Suprapubic skin (tissue), 4 donors: ENCODE data around the gene IFT74. TPM values are rescaled to one million over a fixed set of nuclear protein-coding genes. Genes with fewer than 3 reads are reported as not detected.

Experiments
- DNase-seq, 2 donors: peaks; one replicate each; pipeline ENCODE4 v3.0.0-alpha.2; 2019; ENCODE audit warnings: low spot score in 2 of 2
- H3K27ac ChIP-seq: fragments of 200-600 bp; sonication (generic); one replicate; pipeline ENCODE4 v1.5.1; 2019
- H3K27me3 ChIP-seq: fragments of 200-600 bp; sonication (generic); one replicate; pipeline ENCODE4 v1.5.1; 2019
- H3K36me3 ChIP-seq: fragments of 200-600 bp; sonication (generic); one replicate; pipeline ENCODE4 v1.5.1; 2019
- H3K4me1 ChIP-seq: fragments of 200-600 bp; sonication (generic); one replicate; pipeline ENCODE4 v1.5.1; 2019
- H3K4me3 ChIP-seq: fragments of 200-600 bp; sonication (generic); one replicate; pipeline ENCODE4 v1.5.1; 2019; ENCODE audit warnings: mild to moderate bottlenecking
- H3K9me3 ChIP-seq: fragments of 200-600 bp; sonication (generic); one replicate; pipeline ENCODE4 v1.5.1; 2019
- EP300 ChIP-seq: sonication (generic); formaldehyde crosslinking; IDR thresholded peaks from one replicate; pipeline ENCODE4 v1.6.1; 2017; ENCODE audit warnings: antibody characterized with exemption
- POLR2A ChIP-seq, 2 donors: fragments of 450-650 bp; IDR thresholded peaks; one replicate each; pipeline ENCODE4 v1.6.1; 2017; ENCODE audit warnings: antibody characterized with exemption in 2 of 2, mild to moderate bottlenecking in 2 of 2, moderate library complexity in 2 of 2
- POLR2AphosphoS5 ChIP-seq, 3 donors: sonication (generic); formaldehyde crosslinking; IDR thresholded peaks; one replicate each; pipeline ENCODE4 v1.6.1; 2017; ENCODE audit warnings: antibody characterized with exemption in 3 of 3
- WGBS: methylation state at CpG from one replicate; pipeline ENCODE4 v1.1.5; 2018; 5-methylcytosine and 5-hydroxymethylcytosine counted together
- total RNA-seq, 4 donors: library from RNA; depleted of rRNA; stranded (reverse); fragments of >200 nt; gene quantifications; one replicate each; pipeline ENCODE4 v1.1.0, GENCODE V29; 2016
- TF ChIP-seq, protein P1 (sequence below), 2 donors: fragments of 200-600 bp in 1 of 2; fragments of 450-650 bp in 1 of 2; sonication (generic) in 1 of 2; IDR thresholded peaks; one replicate each; pipeline ENCODE4 v1.5.1; 2016 to 2019; ENCODE audit warnings: antibody characterized with exemption in 2 of 2, mild to moderate bottlenecking in 1 of 2, moderate library complexity in 1 of 2

Gene IFT74
- total RNA-seq, 4 donors from 2014 or later: 8.2 to 19.4 (median 11.1) TPM

DNA sequence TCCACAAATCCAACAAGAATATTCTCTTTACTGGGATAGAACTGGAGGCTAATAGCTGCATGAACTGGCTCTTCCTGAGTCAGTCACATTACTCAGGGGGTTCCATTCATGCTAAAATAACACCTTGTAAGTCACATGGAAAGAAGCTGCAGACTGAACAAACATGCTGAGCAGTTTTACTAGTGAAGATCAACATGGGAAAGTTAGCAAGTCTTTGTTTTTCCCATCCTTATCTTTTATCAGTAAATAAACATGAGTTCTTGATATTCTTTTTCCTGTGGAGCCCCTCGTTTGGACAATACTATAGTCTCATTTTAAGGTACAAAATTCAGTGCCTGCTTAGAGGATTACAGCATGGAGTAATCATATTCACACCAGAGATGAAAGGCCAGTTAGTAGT lies 109.1 kb downstream of the IFT74 start:
- DNase-seq: no peak
- WGBS: 70% methylated on average over 1 of the region's 1 CpG
- H3K4me3 ChIP-seq: no peak overlapping the region

DNA sequence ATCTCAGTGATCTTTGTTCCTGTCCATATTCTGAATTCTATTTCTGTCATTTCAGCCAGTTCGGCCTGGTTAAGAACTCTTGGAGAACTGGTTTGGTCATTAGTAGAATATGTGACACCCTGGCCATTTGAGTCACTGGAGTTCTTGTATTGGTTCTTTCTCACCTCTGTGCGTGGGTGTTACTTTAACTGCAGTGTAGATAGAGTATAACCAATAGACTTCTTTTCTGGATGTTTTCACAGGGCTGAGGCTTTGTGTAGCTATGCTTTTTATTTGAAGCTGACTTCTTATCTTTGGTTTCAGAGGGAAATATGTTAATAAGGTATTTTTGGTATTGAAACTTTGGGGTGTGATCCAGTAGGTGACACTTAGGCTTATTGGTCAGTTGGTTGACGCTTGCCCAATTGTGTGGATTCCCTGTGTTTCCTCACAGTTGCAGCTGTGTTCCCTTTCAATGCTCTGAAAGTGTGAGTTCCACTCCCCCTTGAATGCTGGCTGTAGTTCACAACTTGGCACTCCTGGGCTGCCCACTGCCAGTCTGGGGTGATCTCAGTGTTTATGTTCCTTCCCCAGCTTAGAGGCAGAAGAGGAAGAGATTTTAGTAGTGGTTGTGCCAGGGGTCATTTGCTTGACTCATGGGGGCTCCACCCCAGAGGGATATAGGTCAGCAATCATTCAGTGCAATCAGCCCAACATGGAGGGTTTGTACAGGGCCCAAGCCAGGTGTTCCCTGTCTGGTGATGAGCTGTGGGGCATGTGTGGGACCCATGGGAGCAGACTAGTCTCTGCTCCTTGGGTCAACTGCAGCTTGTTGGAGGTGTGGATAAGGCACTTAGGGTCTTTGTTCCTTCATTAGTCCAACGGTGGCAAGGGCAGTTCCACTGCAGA lies 117.9 kb downstream of the IFT74 start:
- no peak overlapping the region for H3K27ac ChIP-seq
- no peak overlapping the region for H3K4me3 ChIP-seq
- H3K36me3 ChIP-seq: peaks cover 8% of the 10 kb centered on the region
- no peaks in the 10 kb centered on the region for H3K27me3 ChIP-seq
- no peaks in the 10 kb centered on the region for H3K9me3 ChIP-seq
- H3K4me1 ChIP-seq: no peaks in the 10 kb centered on the region
- WGBS: 79% methylated on average over 3 of the region's 4 CpGs
- TF ChIP-seq POLR2AphosphoS5 (IDR thresholded peaks at IDR 0.05): no peak
- TF ChIP-seq, protein P1, sequence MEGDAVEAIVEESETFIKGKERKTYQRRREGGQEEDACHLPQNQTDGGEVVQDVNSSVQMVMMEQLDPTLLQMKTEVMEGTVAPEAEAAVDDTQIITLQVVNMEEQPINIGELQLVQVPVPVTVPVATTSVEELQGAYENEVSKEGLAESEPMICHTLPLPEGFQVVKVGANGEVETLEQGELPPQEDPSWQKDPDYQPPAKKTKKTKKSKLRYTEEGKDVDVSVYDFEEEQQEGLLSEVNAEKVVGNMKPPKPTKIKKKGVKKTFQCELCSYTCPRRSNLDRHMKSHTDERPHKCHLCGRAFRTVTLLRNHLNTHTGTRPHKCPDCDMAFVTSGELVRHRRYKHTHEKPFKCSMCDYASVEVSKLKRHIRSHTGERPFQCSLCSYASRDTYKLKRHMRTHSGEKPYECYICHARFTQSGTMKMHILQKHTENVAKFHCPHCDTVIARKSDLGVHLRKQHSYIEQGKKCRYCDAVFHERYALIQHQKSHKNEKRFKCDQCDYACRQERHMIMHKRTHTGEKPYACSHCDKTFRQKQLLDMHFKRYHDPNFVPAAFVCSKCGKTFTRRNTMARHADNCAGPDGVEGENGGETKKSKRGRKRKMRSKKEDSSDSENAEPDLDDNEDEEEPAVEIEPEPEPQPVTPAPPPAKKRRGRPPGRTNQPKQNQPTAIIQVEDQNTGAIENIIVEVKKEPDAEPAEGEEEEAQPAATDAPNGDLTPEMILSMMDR (IDR thresholded peaks at IDR 0.05): no peak
- TF ChIP-seq POLR2A (IDR thresholded peaks at IDR 0.05): no peak
- TF ChIP-seq EP300: no peak
- DNase-seq: no peak

More for the DNA sequence above, 109.1 kb downstream of the IFT74 start:
- TF ChIP-seq EP300 (no peak), POLR2A (IDR thresholded peaks at IDR 0.05) (no peak), POLR2AphosphoS5 (IDR thresholded peaks at IDR 0.05) (no peak)
- TF ChIP-seq, protein P1 (IDR thresholded peaks at IDR 0.05): no peak
- H3K27me3 ChIP-seq: no peaks in the 10 kb centered on the region
- no peaks in the 10 kb centered on the region for H3K4me1 ChIP-seq
- no peaks in the 10 kb centered on the region for H3K9me3 ChIP-seq
- no peak overlapping the region for H3K27ac ChIP-seq
- H3K36me3 ChIP-seq: peaks cover 6% of the 10 kb centered on the region

DNA sequence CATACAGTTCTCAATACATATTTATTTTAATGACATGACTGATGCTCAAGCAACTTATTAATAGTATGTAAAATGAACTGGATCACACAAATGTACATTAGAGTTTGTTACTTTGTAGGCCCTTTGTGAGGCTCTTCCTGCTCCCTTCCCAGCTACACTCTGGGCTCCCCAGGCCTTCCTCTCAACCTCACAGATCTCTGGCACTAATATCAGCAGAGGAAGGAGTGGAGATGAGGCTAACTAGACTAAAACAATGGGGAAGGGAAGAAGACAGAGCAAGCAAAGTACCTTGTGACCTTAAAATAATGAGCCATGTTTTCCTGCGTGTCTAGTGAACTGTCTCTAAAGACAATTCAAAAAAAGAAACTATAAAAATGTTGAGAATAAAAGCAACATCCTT lies 122.5 kb downstream of the IFT74 start:
- Histone ChIP-seq H3K36me3 (peaks cover 6% of the 10 kb centered on the region), H3K4me3 (no peak overlapping the region), H3K27me3 (no peaks in the 10 kb centered on the region), H3K4me1 (no peaks in the 10 kb centered on the region), H3K27ac (no peak overlapping the region), H3K9me3 (no peaks in the 10 kb centered on the region)
- DNase-seq: no peak
- WGBS: 81% methylated on average over 1 of the region's 1 CpG
- TF ChIP-seq, protein P1 (IDR thresholded peaks at IDR 0.05): no peak
- no peak for TF ChIP-seq EP300
- TF ChIP-seq POLR2AphosphoS5 (IDR thresholded peaks at IDR 0.05): no peak
- no peak for TF ChIP-seq POLR2A (IDR thresholded peaks at IDR 0.05)

DNA sequence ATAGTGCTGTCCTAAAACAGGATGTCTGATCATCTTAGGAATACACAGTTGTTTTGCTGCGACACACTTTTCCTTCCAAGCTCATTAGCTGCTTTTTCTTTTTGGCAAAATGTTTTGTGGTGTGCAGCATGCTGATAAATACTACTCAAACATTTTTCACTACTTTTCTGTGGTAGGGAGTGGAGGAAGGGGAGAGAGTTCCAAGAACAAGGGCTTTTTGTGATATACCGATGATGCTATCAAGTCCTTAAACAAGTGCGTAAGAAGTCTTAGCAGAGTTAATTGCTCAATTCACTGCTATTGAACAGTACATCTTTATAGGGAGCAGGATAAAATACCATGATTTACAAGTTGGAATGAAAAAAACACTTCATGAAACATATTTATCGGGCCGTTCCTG lies 129.2 kb downstream of the IFT74 start:
- TF ChIP-seq POLR2A (IDR thresholded peaks at IDR 0.05): no peak
- TF ChIP-seq POLR2AphosphoS5 (IDR thresholded peaks at IDR 0.05): no peak
- TF ChIP-seq, protein P1 (IDR thresholded peaks at IDR 0.05): no peak
- no peak for TF ChIP-seq EP300
- no peaks in the 10 kb centered on the region for H3K36me3 ChIP-seq
- DNase-seq: no peak
- H3K4me1 ChIP-seq: no peaks in the 10 kb centered on the region
- H3K27ac ChIP-seq: no peak overlapping the region
- H3K9me3 ChIP-seq: no peaks in the 10 kb centered on the region
- H3K4me3 ChIP-seq: no peak overlapping the region
- 80% methylated on average over 5 of the region's 5 CpGs for WGBS
- no peaks in the 10 kb centered on the region for H3K27me3 ChIP-seq

DNA sequence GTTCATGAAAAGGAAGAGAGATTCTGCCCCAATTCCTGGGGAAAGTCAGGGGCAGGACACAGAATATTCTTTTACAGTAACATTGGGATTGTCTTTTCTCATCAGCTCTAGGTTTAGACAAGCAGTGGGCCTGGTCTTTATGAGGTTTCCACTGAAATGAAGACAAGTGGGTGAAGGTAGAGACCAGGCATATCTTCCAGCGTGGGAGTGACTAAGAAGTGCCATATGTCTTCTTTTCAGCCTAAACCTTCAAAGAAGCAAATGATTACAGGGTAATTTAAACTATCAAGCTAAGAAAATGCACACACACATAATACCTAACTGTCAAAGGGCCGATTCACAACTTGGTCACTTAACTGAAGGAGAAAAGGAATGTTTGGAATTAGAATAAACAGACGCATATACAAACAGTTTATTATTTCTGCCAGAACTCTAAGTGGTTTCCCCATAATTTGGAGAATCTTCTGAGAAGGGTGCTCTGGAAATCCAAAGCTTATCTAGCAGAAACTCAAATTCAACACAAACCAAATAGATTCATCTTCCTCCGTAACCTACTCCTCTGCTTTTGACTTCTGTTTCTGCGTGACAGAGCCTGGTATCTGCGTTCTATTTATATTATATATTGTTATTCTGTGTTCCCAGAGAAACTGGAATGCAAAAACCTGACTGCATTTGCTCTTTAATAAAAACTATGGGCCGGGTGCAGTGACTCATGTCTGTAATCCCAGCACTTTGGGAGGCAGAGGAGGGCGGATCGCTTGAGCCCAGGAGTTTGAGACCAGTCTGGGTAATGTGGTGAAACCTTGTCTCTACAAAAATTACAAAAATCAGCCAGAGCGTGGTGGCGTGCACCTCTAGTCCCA lies 130.8 kb downstream of the IFT74 start:
- H3K4me3 ChIP-seq: no peak overlapping the region

More for the DNA sequence above, 130.8 kb downstream of the IFT74 start:
- Histone ChIP-seq H3K9me3 (no peaks in the 10 kb centered on the region), H3K27me3 (no peaks in the 10 kb centered on the region), H3K36me3 (no peaks in the 10 kb centered on the region), H3K4me1 (no peaks in the 10 kb centered on the region), H3K27ac (no peak overlapping the region)
- TF ChIP-seq, protein P1 (IDR thresholded peaks at IDR 0.05): no peak
- TF ChIP-seq POLR2AphosphoS5 (IDR thresholded peaks at IDR 0.05) (no peak), EP300 (no peak), POLR2A (IDR thresholded peaks at IDR 0.05) (no peak)
- no peak for DNase-seq
- 62% methylated on average over 11 of the region's 11 CpGs for WGBS
